SK-N-SH (cell line): Measurements from ENCODE around the gene AKAP9.

ENCODE experiments used
- CTCF ChIP-seq: fragments of 200-600 bp; sonication (generic); IDR thresholded peaks from 2 replicates; pipeline ENCODE4 v1.6.1; 2017; ENCODE audit warnings: antibody characterized with exemption, mild to moderate bottlenecking, moderate library complexity
- EZH2phosphoT487 ChIP-seq: fragments of 200-600 bp; sonication (generic); IDR thresholded peaks from 2 replicates; pipeline ENCODE4 v1.6.1; 2017; ENCODE audit warnings: low read depth, mixed run types, mild to moderate bottlenecking, antibody characterized with exemption, moderate library complexity, borderline replicate concordance
- FOXM1 ChIP-seq: IDR thresholded peaks from 2 replicates; pipeline ENCODE4 v1.4.0; 2012; ENCODE audit warnings: low read depth, mild to moderate bottlenecking
- GABPA ChIP-seq: IDR thresholded peaks from 2 replicates; pipeline ENCODE4 v1.4.0; 2012; ENCODE audit warnings: low read depth, mild to moderate bottlenecking
- JUND ChIP-seq: IDR thresholded peaks from 2 replicates; pipeline ENCODE4 v1.4.0; 2012
- MXI1 ChIP-seq: IDR thresholded peaks from 2 replicates; pipeline ENCODE4 v1.6.1; 2012; ENCODE audit warnings: mild to moderate bottlenecking, low read depth, low read length, improper control_type of control experiment
- RAD21 ChIP-seq: IDR thresholded peaks from 2 replicates; pipeline ENCODE4 v1.6.1; 2012; ENCODE audit warnings: mild to moderate bottlenecking, low read length
- REST ChIP-seq: IDR thresholded peaks from 2 replicates; pipeline ENCODE4 v1.6.1; 2012; ENCODE audit warnings: mild to moderate bottlenecking, low read depth, low read length, moderate library complexity
- RFX5 ChIP-seq: IDR thresholded peaks from 2 replicates; pipeline ENCODE4 v1.6.1; 2012; ENCODE audit warnings: mild to moderate bottlenecking, improper control_type of control experiment, low read length
- SIN3A ChIP-seq: IDR thresholded peaks from 2 replicates; pipeline ENCODE4 v1.6.1; 2012; ENCODE audit warnings: low read depth, mild to moderate bottlenecking, low read length, moderate library complexity, borderline replicate concordance
- TAF1 ChIP-seq: IDR thresholded peaks from 2 replicates; pipeline ENCODE4 v1.6.1; 2012; ENCODE audit warnings: low read depth, mild to moderate bottlenecking, low read length, moderate library complexity, borderline replicate concordance

- TF ChIP-seq GABPA (no peak), CTCF (no peak), MXI1 (no peak), SIN3A (no peak), RAD21 (no peak), REST (no peak), FOXM1 (no peak), TAF1 (no peak), RFX5 (no peak), EZH2phosphoT487 (no peak), JUND (no peak)
Observed at GRCh38 chr7:92095380-92095779, 154.7 kb downstream of the AKAP9 start.
